C4-2B (cell line): ENCODE data around the gene ATXN3.

Experiments used
- H3K27ac ChIP-seq: fragments of 450-650 bp; 2 replicates; pipeline ENCODE4 v1.5.1; 2017
- CTCF ChIP-seq: fragments of 450-650 bp; conservative IDR thresholded peaks from 2 replicates; pipeline ENCODE4 v1.5.1; 2017; ENCODE audit warnings: mild to moderate bottlenecking
- ZFX ChIP-seq: fragments of 450-650 bp; IDR thresholded peaks from 2 replicates; pipeline ENCODE4 v1.6.1; 2017

ATXN3 gene

GRCh38 chr14:92021523-92021922 lies 84.9 kb downstream of the ATXN3 start:
- TF ChIP-seq ZFX (no peak), CTCF (no peak)
- H3K27ac ChIP-seq, result no peak overlapping the region

- no peak for TF ChIP-seq ZFX
- no peak overlapping the region for H3K27ac ChIP-seq
Observed at GRCh38 chr14:92014040-92014439, 92.3 kb downstream of the ATXN3 start.

GRCh38 chr14:92012121-92012748 lies 94.1 kb downstream of the ATXN3 start:
- no peak overlapping the region for H3K27ac ChIP-seq
- no peak for TF ChIP-seq ZFX

GRCh38 chr14:92010644-92011043 lies 95.7 kb downstream of the ATXN3 start:
- H3K27ac ChIP-seq, result no peak overlapping the region
- TF ChIP-seq ZFX, result no peak
- TF ChIP-seq CTCF, result no peak

- TF ChIP-seq ZFX (no peak), CTCF (no peak)
- H3K27ac ChIP-seq, result no peak overlapping the region
Observed at GRCh38 chr14:92009604-92010003, 96.8 kb downstream of the ATXN3 start.
